Calu3 (cell line): Measurements from ENCODE around the gene DNAJB2. TPM values are rescaled to one million over a fixed set of nuclear protein-coding genes. Genes with fewer than 3 reads are reported as not detected.

Experiments used
- Bru-seq: library from RNA; stranded (reverse); fragments of 400-500 nt; gene quantifications from one replicate; lab custom pipeline; 2021; lab: Mats Ljungman, UMichigan
- BruChase-seq, 2 experiments: library from RNA; stranded (reverse); fragments of 400-500 nt; gene quantifications; one replicate each; lab custom pipeline; 2021; lab: Mats Ljungman, UMichigan
- BruUV-seq: library from RNA; stranded (reverse); fragments of 400-500 nt; replicated peaks from 2 replicates; lab custom pipeline; 2021; lab: Mats Ljungman, UMichigan
- CTCF ChIA-PET: fragments of 300-600 bp; sonication (Branson Sonifier 250); formaldehyde crosslinking; loops from one replicate; lab custom pipeline; 2022; ENCODE audit warnings: antibody characterized with exemption; lab: Charles Lee
- DNase-seq: peaks from one replicate; pipeline ENCODE4 v3.0.0; 2022
- H3K27ac Mint-ChIP-seq: one replicate; pipeline ENCODE4 v1.8.0; 2022; ENCODE audit warnings: mixed read lengths; ENCODE audit not compliant: unreplicated experiment
- H3K27me3 Mint-ChIP-seq: one replicate; pipeline ENCODE4 v1.8.0; 2022; ENCODE audit warnings: mixed read lengths; ENCODE audit not compliant: unreplicated experiment
- H3K36me3 Mint-ChIP-seq: one replicate; pipeline ENCODE4 v1.8.0; 2022; ENCODE audit warnings: mild to moderate bottlenecking, moderate library complexity, mixed read lengths; ENCODE audit not compliant: insufficient read depth, unreplicated experiment
- H3K4me1 Mint-ChIP-seq: one replicate; pipeline ENCODE4 v1.8.0; 2022; ENCODE audit warnings: mild to moderate bottlenecking, low read depth, mixed read lengths; ENCODE audit not compliant: unreplicated experiment
- H3K4me3 Mint-ChIP-seq: one replicate; pipeline ENCODE4 v1.8.0; 2022; ENCODE audit warnings: mild to moderate bottlenecking, low read depth, moderate library complexity, mixed read lengths; ENCODE audit not compliant: unreplicated experiment
- H3K9me3 Mint-ChIP-seq: one replicate; pipeline ENCODE4 v1.8.0; 2022; ENCODE audit warnings: low read depth, mixed read lengths; ENCODE audit not compliant: unreplicated experiment
- CTCF ChIP-seq: fragments of 200-600 bp; IDR thresholded peaks from one replicate; pipeline ENCODE4 v1.8.0; 2022; ENCODE audit warnings: antibody characterized with exemption; ENCODE audit not compliant: unreplicated experiment
- intact Hi-C: fragments of 100-400 bp; cut with micrococcal nuclease; formaldehyde crosslinking; loops from one replicate; pipeline ENCODE4 v1.10.0; 2022; ENCODE audit not compliant: unreplicated experiment
- long read RNA-seq: library from polyadenylated mRNA; stranded (forward); transcript quantifications from one replicate; pipeline ENCODE4 v2.0.0, GENCODE V29; 2022
- total RNA-seq: library from RNA; stranded (reverse); gene quantifications from 2 replicates; pipeline ENCODE4 v1.2.3, GENCODE V29; 2022

DNAJB2 gene
- 55.1 and 68.2 TPM in 2 replicates for total RNA-seq
- Bru-seq, nascent RNA, result percentile 65 among the genes with signal in this experiment
- percentile 87 among the genes with signal in this experiment for BruChase-seq, experiment 1, labeled RNA remaining after a 6-hour chase
- BruChase-seq, experiment 2, labeled RNA remaining after a 2-hour chase, result percentile 88 among the genes with signal in this experiment
- long read RNA-seq, partial matches to known transcripts, result 0 of 30 reads
- long read RNA-seq, other reads (novel, unspliced or antisense), result 30 of 30 reads

DNA sequence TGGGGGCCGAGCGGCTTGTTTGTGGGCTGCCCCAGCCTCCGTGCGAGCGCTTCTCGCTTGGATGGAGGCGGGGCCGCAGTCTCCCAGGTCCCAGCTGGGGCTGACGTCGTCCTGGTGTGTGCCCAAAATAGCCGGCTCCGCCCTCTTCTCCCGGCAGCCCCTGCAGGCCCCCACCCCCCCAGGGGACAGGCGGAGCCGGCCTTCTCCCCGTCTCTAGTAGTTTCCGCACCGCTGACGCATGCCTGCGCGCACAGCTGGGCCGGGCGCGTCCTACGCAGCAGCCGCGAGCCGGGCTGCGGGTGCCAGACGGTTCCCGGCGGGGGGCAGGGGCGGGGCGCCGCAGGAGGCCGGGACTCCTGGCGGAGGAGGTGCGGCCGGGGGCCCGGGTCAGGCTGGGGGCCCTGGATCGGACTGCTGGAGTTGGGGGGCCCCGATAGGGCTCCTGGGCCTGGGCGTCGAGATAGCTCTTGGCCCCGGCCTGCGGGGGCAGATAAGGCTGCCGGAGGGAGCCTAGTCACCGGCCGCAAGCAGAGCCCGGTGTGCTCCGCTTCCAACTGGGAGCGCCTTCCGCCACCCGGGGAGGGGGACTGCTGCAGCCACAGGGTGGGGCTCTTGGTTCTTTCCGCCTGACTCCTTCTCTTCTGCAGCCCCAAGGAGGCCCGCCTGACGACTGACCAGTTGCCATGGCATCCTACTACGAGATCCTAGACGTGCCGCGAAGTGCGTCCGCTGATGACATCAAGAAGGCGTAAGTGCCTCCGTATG, at the start of gene DNAJB2:
TSS of gene DNAJB2 (plus strand) at position 216 of the 765 bp plus-strand sequence. CDS start at position 684, 468 bp downstream.
- H3K4me1 Mint-ChIP-seq, result peaks cover 48% of the 10 kb centered on the region
- no TSS peak for BruUV-seq

DNA sequence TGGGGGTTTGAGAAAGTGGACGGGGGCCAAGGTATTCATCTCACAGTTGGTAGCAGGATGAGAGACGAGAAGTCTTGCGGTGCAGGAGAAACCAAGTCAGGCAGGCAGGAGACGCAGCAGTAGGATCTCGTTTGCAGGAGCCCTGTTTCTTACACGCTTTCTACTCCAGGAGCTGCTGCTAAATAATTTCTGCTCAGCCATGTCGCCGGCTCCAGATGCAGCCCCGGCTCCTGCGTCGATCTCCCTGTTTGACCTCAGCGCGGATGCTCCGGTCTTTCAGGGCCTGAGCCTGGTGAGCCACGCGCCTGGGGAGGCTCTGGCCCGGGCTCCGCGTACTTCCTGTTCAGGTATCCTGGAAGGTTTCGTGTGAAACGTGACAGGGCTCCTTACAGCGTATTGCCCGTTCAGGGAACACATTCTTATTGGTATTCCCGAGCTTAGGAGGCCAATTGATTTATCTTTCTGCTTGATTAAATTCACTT, 49.1 kb upstream of the DNAJB2 start:
- Mint-ChIP-seq H3K9me3 (no peaks in the 10 kb centered on the region), H3K27me3 (no peaks in the 10 kb centered on the region), H3K4me3 (peak overlapping the region; percentile 99), H3K4me1 (no peaks in the 10 kb centered on the region), H3K36me3 (peaks cover 51% of the 10 kb centered on the region), H3K27ac (peak overlapping the region; percentile 97)
- CTCF ChIA-PET, result interaction anchor here (0.7 to 1.8 kb wide), 5 partner anchors 19 to 65 kb away, joined by 3 to 7 read pairs (median 3); partner anchors contain the start of genes CNPPD1 and DNAJB2
- BruUV-seq, result TSS peak; percentile 64
- TF ChIP-seq CTCF, result no peak
- intact Hi-C loops, result no loop called here
- peak; percentile 52 for DNase-seq

More for the DNA sequence above, at the start of gene DNAJB2:
- Mint-ChIP-seq H3K9me3 (no peaks in the 10 kb centered on the region), H3K36me3 (peaks cover 32% of the 10 kb centered on the region), H3K4me3 (peak within 1 kb of the TSS; percentile 87), H3K27me3 (no peaks in the 10 kb centered on the region), H3K27ac (peak within 1 kb of the TSS; percentile 83)
- DNase-seq, result peak; percentile 99
- TF ChIP-seq CTCF, result no peak
- CTCF ChIA-PET, result interaction anchor here (0.6 to 4.0 kb wide), 10 partner anchors 8 to 103 kb away, joined by 3 to 41 read pairs (median 4); partner anchors contain the start of genes ANKZF1, ATG9A, CNPPD1 and TUBA4A
- intact Hi-C loops, result loop anchor here (1.0 to 5.0 kb wide), 2 partner anchors 30 to 62 kb away; partner anchors contain the start of gene ABCB6

GRCh38 chr2:219234331-219234730, 44.8 kb upstream of the DNAJB2 start:
- Mint-ChIP-seq H3K9me3 (no peaks in the 10 kb centered on the region), H3K27me3 (no peaks in the 10 kb centered on the region), H3K4me3 (no peak overlapping the region), H3K36me3 (peaks cover 58% of the 10 kb centered on the region), H3K4me1 (no peaks in the 10 kb centered on the region), H3K27ac (no peak overlapping the region)
- TF ChIP-seq CTCF, result no peak
- intact Hi-C loops, result no loop called here
- CTCF ChIA-PET, result interaction anchor here (1.6 kb wide), 1 partner anchor 11 kb away, joined by 3 read pairs; the partner anchor contains the start of genes GLB1L and STK16
- DNase-seq, result no peak
- BruUV-seq, result no TSS peak

DNA sequence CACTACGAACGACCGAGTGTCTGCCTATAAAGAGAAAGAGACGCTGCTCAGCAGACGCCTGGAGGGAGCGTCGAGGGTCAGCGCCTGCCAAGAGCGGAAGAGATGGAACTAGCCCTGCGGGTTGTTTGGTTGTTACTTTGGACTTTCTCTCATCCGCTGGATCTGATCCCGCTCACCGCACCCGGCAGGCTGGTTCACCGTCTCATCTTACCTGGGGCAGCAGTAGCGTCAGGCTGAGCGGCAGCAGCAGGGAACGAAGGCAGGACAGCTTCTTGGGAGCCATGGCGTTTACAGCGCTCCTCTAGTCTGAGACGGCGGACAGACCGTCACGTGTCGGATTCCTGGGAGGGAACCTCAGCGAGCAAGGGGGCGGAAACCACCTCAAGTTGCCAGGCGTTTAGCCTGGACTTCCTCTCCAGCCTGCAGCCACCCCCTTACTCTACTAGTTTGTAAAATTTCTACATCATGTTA, 35.8 kb upstream of the DNAJB2 start:
- intact Hi-C loops, result no loop called here
- no TSS peak for BruUV-seq
- Mint-ChIP-seq H3K36me3 (peaks cover 25% of the 10 kb centered on the region), H3K27ac (no peak overlapping the region), H3K4me1 (peaks cover 5% of the 10 kb centered on the region), H3K27me3 (no peaks in the 10 kb centered on the region), H3K9me3 (no peaks in the 10 kb centered on the region), H3K4me3 (no peak overlapping the region)
- DNase-seq, result no peak
- CTCF ChIA-PET, result no interaction called here
- TF ChIP-seq CTCF, result no peak
